KOPT-K1 (cell line): ENCODE results near the gene LGALSL.

ENCODE experiments used
- H3K27ac ChIP-seq: fragments of 200-600 bp; sonication (generic); 2 replicates; pipeline ENCODE4 v1.5.1; 2016; ENCODE audit warnings: antibody characterized with exemption, mild to moderate bottlenecking, low read depth, low read length; ENCODE audit not compliant: poor library complexity, severe bottlenecking
- H3K36me3 ChIP-seq: fragments of 200-600 bp; sonication (generic); 2 replicates; pipeline ENCODE4 v1.5.1; 2017; ENCODE audit warnings: antibody characterized with exemption, mild to moderate bottlenecking, low read length, moderate library complexity; ENCODE audit not compliant: insufficient read depth
- H3K9me3 ChIP-seq: fragments of 200-600 bp; sonication (generic); 2 replicates; pipeline ENCODE4 v1.5.1; 2017; ENCODE audit warnings: antibody characterized with exemption, low read length, mild to moderate bottlenecking; ENCODE audit not compliant: insufficient read depth, poor library complexity, severe bottlenecking

The LGALSL gene

GRCh38 chr2:64457524-64457923, 3.6 kb downstream of the LGALSL start:
- no peaks in the 10 kb centered on the region for H3K36me3 ChIP-seq
- no peaks in the 10 kb centered on the region for H3K9me3 ChIP-seq
- no peak overlapping the region for H3K27ac ChIP-seq

- Histone ChIP-seq H3K27ac (no peak overlapping the region), H3K9me3 (no peaks in the 10 kb centered on the region), H3K36me3 (no peaks in the 10 kb centered on the region)
Measured at GRCh38 chr2:64459575-64459974, 5.6 kb downstream of the LGALSL start.

GRCh38 chr2:64460330-64460729, 6.4 kb downstream of the LGALSL start:
- no peaks in the 10 kb centered on the region for H3K9me3 ChIP-seq
- no peak overlapping the region for H3K27ac ChIP-seq
- H3K36me3 ChIP-seq: no peaks in the 10 kb centered on the region

GRCh38 chr2:64461271-64462058, 7.5 kb downstream of the LGALSL start:
- Histone ChIP-seq H3K9me3 (no peaks in the 10 kb centered on the region), H3K27ac (no peak overlapping the region), H3K36me3 (no peaks in the 10 kb centered on the region)

GRCh38 chr2:64462171-64462570, 8.2 kb downstream of the LGALSL start:
- Histone ChIP-seq H3K36me3 (no peaks in the 10 kb centered on the region), H3K27ac (no peak overlapping the region), H3K9me3 (no peaks in the 10 kb centered on the region)

GRCh38 chr2:64462940-64463700, 9.2 kb downstream of the LGALSL start:
- H3K27ac ChIP-seq: no peak overlapping the region
- H3K36me3 ChIP-seq: no peaks in the 10 kb centered on the region
- no peaks in the 10 kb centered on the region for H3K9me3 ChIP-seq

- Histone ChIP-seq H3K27ac (no peak overlapping the region), H3K9me3 (no peaks in the 10 kb centered on the region), H3K36me3 (no peaks in the 10 kb centered on the region)
Measured at GRCh38 chr2:64463781-64464180, 9.8 kb downstream of the LGALSL start.

GRCh38 chr2:64466478-64467085, 12.6 kb downstream of the LGALSL start:
- no peak overlapping the region for H3K27ac ChIP-seq

GRCh38 chr2:64467096-64467843, 13.3 kb downstream of the LGALSL start:
- H3K36me3 ChIP-seq: no peaks in the 10 kb centered on the region
- H3K27ac ChIP-seq: no peak overlapping the region
- no peaks in the 10 kb centered on the region for H3K9me3 ChIP-seq

More at GRCh38 chr2:64466478-64467085, 12.6 kb downstream of the LGALSL start:
- Histone ChIP-seq H3K9me3 (no peaks in the 10 kb centered on the region), H3K36me3 (no peaks in the 10 kb centered on the region)

- Histone ChIP-seq H3K9me3 (no peaks in the 10 kb centered on the region), H3K36me3 (no peaks in the 10 kb centered on the region), H3K27ac (no peak overlapping the region)
Measured at GRCh38 chr2:64469261-64469660, 15.3 kb downstream of the LGALSL start.

GRCh38 chr2:64470071-64470470, 16.1 kb downstream of the LGALSL start:
- no peaks in the 10 kb centered on the region for H3K9me3 ChIP-seq
- no peak overlapping the region for H3K27ac ChIP-seq
- H3K36me3 ChIP-seq: no peaks in the 10 kb centered on the region

- H3K9me3 ChIP-seq: no peaks in the 10 kb centered on the region
- H3K27ac ChIP-seq: no peak overlapping the region
Measured at GRCh38 chr2:64470766-64471295, 16.9 kb downstream of the LGALSL start.

GRCh38 chr2:64471600-64471999, 17.6 kb downstream of the LGALSL start:
- no peak overlapping the region for H3K27ac ChIP-seq
- H3K9me3 ChIP-seq: no peaks in the 10 kb centered on the region
- H3K36me3 ChIP-seq: no peaks in the 10 kb centered on the region

More at GRCh38 chr2:64470766-64471295, 16.9 kb downstream of the LGALSL start:
- H3K36me3 ChIP-seq: no peaks in the 10 kb centered on the region

- no peak overlapping the region for H3K27ac ChIP-seq
- H3K9me3 ChIP-seq: no peaks in the 10 kb centered on the region
- no peaks in the 10 kb centered on the region for H3K36me3 ChIP-seq
Measured at GRCh38 chr2:64472881-64473280, 18.9 kb downstream of the LGALSL start.
